GM12874 (cell line): Measurements from ENCODE around the gene MAML3.

ENCODE experiments used
- TF ChIP-seq, protein P1 (sequence below): IDR thresholded peaks from 2 replicates; pipeline ENCODE4 v1.5.1; 2011; ENCODE audit warnings: low read depth, mild to moderate bottlenecking, control low read depth, low read length, moderate library complexity; ENCODE audit not compliant: insufficient read depth

Gene MAML3

GRCh38 chr4:139668036-139668435 is 485.9 kb downstream of the MAML3 start:
- TF ChIP-seq, protein P1, sequence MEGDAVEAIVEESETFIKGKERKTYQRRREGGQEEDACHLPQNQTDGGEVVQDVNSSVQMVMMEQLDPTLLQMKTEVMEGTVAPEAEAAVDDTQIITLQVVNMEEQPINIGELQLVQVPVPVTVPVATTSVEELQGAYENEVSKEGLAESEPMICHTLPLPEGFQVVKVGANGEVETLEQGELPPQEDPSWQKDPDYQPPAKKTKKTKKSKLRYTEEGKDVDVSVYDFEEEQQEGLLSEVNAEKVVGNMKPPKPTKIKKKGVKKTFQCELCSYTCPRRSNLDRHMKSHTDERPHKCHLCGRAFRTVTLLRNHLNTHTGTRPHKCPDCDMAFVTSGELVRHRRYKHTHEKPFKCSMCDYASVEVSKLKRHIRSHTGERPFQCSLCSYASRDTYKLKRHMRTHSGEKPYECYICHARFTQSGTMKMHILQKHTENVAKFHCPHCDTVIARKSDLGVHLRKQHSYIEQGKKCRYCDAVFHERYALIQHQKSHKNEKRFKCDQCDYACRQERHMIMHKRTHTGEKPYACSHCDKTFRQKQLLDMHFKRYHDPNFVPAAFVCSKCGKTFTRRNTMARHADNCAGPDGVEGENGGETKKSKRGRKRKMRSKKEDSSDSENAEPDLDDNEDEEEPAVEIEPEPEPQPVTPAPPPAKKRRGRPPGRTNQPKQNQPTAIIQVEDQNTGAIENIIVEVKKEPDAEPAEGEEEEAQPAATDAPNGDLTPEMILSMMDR, result no peak
